ENCODE results near the gene HSPA14.
A peak's percentile ranks its signal among the peaks of the same experiment; 100 is the strongest.
"Not testable (repeated sequence)": the region's sequence is repeated elsewhere in the genome, so short reads cannot be mapped to it uniquely, and the experiment has no call there.

The HSPA14 gene

DNA sequence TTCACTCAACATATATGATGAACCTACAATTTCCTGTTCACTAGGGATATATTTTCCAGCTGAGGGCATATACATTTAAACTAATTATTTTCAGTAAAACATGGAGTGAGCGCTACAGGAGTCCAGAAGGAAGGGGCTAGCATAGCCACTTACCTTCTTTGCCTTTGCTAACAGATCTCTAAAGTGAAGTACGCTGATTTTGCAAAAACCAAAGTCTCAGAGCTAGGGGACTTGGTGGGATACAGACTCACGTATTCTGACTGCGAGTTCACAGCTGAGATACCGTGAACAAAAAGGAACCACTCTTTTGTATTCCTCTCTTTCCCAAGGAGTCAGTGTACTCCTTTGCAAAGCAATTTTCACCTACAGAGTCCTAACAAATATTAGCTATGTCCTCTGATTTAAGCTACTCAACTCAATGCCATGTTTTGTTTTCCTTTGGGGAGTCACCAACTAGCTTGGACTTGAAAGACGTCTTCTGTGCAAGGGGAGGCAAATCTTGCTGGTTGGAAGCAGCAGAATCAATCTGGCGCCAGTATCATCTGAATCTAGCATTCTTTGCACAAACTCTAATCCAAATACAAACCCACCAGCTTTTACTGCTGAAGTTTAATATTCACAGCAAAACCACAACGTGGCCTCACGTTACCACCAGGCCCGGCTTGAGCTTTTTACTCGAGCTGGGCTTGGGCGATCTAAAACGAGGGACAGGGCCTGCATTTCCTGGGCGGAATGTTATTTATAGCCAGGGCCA is 926 bp upstream of the HSPA14 start:
- DNase-seq (ENCODE audit: low read depth in 2 of 2) = no peak

DNA sequence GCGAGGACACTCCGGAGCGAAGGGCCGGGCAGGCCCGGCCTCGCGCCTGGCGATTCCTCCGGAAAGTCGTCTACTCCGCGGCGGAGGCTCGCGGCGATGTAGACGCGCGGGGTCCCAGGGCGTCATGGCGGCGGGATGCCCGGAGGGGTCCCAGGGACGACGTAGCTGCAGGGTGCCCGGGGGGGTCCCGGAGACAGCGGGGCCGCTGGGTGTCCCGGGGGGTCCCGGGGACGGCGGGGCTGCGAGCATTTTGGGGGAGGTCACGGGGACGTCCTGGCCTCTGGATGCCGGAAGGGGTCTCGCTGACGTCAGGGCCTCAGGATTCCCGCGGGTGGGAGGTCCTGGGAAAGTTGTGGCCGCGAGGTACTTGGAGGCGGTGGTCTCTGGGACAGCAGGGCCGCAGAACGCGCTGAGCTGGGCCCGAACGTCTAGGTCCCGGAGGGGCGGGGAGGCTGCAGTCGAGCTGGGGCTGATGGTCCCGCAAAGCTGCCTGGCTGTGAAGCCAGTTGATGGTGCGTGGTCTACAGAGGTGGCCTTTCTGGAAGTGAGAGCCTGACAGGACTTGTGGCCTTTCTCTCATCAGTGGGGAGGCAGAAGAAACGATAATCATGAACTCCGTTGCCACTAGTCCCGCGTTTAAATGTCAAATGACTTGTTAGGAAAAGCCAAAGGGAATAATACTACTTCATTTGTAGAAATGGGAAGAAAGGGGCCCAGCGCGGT is 637 bp downstream of the HSPA14 start:
- DNase-seq (ENCODE audit: low read depth in 2 of 2) = no peak

DNA sequence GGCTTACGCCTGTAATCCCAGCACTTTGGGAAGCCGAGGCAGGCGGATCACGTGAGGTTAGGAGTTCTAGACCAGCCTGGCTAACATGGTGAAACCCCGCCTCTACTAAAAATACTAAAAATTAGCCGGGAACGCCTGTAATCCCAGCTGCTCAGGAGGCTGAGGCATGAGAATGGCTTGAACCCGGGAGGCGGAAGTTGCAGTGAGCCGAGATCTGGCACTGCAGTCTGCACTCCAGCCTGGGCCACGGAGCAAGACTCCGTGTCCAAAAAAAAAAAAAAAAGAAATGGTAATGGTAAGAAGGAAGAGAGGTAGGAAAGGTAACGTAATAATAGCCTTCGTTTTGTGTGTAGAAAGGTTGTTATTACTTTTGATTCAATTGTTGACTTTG is 1.2 kb downstream of the HSPA14 start:
- no peak for DNase-seq (ENCODE audit: low read depth in 2 of 2)

DNA sequence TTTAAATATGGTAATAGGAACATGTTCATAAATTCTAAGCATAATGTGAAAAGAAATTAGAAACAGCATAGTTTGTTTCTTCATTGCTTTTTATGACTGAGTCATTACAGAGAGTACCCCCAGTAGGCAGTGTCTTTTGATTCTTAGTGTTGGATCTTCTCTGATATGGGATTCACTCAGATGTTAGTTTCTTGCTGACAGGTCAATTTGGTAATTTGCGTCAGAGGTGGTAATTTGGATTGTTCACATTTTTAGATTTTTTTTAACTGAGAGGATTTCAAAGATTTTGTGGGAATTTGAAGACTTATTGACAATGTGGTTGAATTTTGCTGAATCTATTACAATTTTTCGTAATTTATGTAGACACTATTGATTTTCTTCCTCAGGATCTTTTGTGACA is 2.1 kb downstream of the HSPA14 start:
- DNase-seq (ENCODE audit: low read depth in 2 of 2) = no peak

DNA sequence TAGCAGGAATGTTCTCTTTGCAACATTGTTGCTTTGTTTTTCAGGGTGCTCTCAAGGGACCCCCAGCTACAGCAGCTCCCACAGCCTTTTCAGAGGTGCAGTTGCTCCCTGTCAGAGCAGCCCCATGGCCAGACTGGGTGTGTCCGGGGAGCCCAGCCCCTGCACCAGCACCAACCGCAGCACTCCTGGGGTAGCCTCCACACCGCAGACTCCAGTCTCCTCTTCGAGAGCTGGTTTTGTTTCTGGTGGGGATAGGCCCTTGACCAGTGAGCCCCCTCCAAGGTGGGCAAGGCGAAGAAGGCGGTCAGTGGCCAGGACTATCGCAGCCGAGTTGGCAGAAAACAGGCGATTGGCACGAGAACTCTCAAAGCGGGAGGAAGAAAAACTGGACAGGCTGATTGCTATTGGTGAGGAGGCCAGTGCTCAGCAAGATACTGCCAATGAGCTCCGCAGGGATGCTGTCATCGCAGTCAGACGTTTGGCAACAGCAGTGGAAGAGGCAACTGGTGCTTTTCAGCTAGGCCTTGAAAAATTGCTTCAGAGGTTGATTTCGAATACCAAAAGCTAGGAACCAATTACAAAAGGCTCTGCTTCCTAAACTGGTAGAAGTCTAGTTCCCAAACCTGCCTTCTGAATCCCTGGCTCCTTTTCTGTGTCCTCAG is 5.4 kb downstream of the HSPA14 start:
- no peak for DNase-seq (ENCODE audit: low read depth in 2 of 2)

DNA sequence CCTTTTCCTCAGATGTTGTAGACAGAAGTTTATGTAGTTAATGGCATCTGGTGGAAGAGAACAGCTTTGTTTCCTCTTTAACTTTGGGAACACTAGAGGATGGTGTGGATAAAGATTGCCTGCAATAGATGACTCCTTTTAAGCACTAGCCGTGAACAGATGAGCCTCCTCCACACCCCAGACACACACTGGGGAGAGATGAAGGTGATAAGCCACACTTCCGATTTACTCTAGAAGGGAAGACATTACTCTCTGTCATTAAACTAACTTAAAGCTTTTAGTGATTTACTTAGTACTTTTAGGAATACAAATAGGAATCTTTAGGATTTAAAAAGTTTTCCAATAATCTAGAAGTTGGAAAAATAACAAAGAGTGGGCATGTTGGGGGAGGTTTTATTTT is 6.8 kb downstream of the HSPA14 start:
- no peak for DNase-seq (ENCODE audit: low read depth in 2 of 2)

DNA sequence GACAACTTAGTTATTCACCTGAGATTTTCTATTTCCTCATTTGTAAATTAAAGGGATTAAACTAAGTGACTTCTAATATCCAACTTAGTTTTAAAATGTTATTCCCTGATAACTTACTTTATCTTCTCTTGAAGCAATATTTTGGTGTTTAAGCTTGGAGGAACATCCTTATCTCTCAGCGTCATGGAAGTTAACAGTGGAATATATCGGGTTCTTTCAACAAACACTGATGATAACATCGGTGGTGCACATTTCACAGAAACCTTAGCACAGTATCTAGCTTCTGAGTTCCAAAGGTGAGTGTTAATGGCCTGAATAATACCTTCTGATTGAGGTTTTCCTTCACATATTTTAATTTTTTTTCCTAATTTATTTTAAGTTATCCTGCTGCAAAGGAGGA is 14.1 kb downstream of the HSPA14 start:
- no peak for DNase-seq (ENCODE audit: low read depth in 2 of 2)

DNA sequence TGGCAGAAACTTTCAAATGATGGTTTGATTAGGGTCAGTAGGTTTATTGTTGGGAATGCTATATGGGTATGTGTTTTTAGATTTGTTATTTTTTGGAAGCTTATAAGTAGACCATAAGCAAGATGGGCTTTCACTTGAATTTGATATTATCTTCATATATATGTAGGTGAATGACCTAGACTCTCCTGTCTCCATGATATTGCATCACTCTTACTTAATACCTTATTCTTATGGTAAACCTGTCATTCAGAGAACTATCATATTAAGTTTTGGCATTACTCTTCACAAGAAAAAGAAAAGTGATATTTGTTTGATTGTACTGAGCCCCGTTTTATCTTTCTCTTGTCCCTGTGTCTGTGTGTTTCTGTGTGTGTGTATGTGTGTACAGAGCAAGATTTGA is 17.3 kb downstream of the HSPA14 start:
- no peak for DNase-seq (ENCODE audit: low read depth in 2 of 2)

DNA sequence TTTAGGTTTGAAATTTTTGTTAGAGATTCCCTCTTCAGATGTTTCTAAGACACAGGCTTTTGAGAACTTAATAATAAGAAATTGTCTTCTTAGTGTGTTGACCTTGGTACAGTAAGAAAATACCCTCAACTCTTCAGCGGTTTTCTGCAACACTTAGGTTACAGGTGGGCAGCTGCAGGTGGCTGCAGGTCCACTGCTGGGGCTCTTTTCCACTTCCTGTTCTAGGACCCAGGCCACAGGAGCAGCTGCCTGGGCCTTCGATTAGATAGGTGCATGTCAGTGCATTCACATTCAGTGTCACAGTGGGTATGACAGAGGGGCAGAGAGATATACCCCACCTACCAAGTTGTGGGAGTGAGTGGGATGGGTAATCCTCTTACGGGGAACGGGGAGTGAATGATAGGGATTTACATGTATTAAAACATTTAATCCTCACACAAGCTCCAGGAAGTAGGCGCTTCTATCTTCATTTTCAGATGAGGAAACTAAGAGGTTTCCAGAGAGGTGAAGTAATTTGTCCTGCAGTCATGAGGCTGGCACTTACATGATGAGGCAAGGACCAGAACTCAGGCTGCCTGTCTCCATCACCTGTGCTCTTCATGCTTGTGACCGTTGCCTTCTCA is 20.3 kb downstream of the HSPA14 start:
- no peak for DNase-seq (ENCODE audit: low read depth in 2 of 2)

DNA sequence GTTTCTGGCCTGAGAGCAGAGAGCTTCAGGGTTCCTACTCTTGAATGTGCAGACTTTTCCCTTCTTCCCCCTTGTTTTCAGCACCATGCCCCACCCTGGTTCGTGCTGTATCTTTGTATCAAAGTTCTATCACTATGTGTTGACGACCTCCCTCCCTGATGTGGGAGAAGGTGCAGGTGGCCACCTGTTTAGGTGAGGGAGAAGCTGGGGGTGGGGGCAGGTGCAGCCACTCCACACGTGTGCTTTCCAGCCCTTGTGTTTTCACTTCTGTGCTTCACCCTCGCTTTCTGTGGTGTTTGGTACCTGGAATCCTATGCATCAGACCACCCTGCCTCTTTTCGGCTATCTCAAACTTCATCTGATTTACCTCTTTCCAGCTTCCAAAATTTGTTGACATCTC is 20.9 kb downstream of the HSPA14 start:
- DNase-seq (ENCODE audit: low read depth in 2 of 2) = no peak

DNA sequence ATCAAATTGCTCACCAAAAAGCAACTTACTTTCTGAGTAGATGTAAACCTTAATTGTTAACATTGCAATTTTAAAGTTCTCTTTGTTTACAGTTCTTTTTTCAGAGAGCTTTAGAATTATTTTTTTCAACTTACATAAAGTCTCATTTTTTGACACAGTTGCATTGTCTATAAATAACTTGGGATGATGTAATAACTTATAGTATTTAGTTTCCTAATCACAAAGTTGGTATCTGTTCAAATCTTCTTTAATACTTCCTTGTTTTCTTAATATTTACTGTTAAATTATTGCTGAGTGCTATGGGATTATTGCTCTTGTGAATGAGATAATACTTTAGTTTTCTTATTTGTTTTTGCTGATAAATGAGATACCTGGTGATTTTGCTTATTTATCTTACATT is 21.7 kb downstream of the HSPA14 start:
- DNase-seq (ENCODE audit: low read depth in 2 of 2) = no peak

DNA sequence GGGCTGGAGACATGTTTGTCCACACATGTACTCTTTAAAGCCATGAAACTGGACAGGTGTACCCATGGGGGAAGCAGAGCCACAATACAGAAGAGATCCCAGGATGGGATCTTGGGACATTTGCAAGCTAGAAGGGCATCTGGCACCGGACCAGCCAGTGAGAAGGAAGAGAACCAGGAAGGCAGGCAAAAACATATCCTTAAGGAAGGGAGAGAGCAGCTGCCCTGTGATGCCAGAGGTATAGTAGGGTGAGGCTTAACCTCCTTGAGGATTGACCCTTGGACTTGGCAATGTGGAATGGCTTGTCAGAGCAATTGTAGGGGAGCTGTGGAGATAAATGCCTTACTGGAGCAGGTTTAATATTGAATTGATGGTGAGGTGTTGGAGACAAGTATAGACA is 22.7 kb downstream of the HSPA14 start:
- DNase-seq (ENCODE audit: low read depth in 2 of 2) = no peak

DNA sequence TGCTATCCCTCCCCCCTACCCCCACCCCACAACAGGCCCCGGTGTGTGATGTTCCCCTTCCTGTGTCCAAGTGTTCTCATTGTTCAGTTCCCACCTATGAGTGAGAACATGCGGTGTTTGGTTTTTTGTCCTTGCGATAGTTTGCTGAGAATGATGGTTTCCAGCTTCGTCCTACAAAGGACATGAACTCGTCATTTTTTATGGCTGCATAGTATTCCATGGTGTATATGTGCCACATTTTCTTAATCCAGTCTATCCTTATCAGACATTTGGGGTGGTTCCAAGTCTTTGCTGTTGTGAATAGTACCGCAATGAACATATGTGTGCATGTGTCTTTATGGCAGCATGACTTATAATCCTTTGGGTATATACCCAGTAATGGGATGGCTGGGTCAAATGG is 26.4 kb downstream of the HSPA14 start:
- DNase-seq (ENCODE audit: low read depth in 2 of 2) = not testable (repeated sequence)

DNA sequence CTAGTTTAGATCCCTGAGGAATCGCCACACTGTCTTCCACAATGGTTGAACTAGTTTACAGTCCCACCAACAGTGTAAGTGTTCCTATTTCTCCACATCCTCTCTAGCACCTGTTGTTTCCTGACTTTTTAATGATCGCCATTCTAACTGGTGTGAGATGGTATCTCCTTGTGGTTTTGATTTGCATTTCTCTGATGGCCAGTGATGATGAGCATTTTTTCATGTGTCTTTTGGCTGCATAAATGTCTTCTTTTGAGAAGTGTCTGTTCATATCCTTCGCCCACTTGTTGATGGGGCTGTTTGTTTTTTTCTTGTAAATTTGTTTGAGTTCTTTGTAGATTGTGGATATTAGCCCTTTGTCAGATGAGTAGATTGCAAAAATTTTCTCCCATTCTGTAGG is 26.8 kb downstream of the HSPA14 start:
- not testable (repeated sequence) for DNase-seq (ENCODE audit: low read depth in 2 of 2)

DNA sequence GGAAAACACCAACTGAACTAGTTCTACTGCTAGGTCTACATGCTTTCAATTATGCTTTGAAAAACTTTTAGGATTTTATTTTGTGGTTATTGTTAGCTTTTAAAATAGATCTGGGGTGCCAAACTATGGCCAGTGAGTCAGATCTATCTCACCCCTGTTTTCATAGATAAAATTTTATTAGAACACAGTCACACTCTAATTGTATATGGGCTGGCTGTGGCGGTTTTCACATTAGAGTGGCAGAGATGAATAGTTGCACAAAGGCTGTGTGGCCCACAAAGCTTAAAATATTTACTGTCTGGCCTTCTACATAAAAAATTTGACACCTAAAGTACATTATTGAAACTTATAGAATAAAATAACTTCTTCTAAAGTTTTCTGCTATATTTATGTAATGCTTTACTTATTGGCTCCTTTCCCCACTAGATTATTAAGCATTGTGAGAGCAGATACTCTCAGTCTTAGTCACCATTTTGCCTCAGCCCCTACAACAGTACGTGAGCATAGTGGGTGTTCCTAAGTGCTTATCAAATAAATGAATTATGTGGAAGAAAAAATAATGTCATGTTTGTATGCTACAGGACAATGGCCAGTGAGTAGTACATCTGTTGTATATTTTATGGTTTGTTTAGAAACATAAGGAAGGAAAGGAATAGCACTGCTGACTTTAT is 35.1 kb downstream of the HSPA14 start:
- DNase-seq (ENCODE audit: low read depth in 2 of 2) = no peak

DNA sequence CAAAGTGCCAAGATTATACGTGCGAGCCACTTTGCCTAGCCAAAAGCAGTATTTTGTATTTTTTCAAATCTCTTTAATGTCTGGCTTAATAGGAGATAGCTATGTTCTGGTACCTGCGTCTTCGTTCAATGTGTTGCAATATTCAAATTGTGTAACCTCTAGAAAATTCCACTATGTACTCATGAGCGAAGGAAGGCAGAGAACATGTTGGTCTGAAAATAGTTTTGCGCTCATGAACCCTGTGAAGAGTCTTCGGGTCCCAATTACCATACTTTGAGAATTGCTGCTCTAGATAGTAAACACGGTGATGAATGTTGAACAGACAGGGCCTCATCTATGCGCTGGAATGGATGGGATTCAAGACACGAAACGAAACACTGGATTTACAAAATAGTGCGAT is 37.8 kb downstream of the HSPA14 start:
- DNase-seq (ENCODE audit: low read depth in 2 of 2) = no peak

DNA sequence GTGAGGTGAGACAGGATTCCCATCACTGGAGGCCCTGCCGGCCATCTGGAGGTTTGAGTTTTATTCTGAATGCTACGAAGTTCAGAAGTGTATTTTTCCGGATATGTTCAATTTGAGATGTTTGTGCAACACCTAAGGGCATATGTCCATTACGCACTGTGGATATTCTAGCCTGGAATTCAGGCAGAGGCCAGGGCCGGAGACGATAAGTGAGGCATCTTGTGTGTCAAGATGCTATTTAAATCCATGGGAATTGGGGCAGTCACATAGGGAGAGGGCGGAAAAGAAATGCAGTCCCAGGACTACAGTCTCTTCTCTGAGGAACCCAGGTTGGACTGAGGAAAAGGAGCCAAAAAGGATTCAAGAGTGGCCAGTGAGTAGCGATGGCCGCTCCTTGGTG is 38.7 kb downstream of the HSPA14 start:
- DNase-seq (ENCODE audit: low read depth in 2 of 2) = no peak

DNA sequence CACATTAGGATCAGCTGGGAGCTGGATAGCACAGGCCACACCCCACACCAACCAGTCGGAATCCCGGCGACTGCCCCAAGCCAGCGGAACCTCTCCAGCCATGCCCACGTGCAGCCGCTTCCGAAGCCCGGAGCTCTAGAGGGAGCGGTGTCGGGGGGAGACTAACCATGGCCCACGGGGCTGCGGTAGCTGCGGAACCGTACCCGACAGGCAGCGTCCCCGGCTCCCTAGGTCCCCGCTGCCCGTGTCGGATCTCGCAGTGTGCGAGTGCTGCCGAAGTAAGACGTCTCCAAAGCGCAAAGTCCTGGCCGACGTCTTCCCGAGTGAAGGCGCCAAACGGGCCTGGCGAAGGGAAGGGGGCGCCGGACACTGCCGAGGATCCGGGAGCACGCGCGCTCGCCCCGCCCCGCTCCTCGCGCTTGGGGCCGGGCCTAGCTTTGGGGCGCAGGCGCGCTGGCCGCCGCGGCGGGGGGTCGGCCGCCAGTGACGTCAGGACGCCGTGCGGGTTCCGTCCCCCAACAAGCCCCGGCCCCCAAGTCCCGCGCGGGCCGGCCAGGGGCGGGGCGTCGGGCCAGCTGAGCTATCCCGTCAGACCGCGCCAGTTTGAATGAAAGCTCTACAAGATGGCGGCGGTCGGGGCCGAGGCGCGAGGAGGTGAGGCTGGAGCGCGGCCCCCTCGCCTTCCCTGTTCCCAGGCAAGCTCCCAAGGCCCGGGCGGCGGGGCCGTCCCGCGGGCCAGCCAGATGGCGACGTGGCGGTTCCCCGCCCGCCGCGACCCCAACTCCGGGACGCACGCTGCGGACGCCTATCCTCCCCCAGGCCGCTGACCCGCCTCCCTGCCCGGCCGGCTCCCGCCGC is 40.4 kb downstream of the HSPA14 start, which contains the start of gene SUV39H2:
Gene SUV39H2 (plus strand): TSS at position 601 of the 858 bp plus-strand sequence. CDS start 23 bp downstream, at position 624.
- DNase-seq (ENCODE audit: low read depth in 2 of 2) = peak; percentile 85 to 87

DNA sequence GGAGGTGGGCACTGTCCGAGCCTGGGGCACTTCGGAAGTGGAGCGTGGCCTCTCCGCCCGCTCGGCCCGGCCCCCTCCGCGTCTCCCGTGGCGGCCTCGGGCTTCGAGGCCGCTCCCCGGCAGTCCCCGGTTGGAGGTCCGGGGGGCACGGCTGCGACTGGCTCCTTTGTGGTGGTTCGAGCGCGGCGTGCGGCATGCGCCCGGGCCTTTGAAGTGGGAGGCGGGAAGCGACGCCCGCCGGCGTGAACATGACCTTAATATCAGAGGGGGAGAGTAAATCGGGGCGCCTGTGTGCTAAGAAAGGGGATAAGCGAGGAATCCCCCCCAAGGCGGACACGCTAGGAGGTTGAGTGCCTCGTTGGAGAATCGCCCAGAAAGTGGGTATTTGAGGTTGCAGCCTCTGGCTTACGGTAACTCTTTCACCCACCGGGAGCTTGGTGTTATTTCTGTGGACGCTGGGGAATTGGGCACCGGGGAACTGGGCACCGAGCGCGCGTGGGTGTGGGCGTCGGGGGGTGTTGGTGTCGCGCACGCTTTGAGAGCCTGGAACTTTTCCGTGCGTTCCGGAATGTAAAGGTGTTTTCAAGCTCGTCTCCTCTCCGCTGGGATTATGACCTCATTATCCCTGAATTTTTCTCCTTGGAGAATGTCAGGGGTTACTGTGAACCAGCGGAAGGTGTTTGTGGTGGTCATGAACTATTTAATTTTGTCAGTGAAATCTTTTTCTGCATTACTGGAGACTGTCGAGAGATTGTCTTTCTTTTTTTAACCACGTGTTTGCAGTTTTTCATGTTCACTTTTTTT is 41.2 kb downstream of the HSPA14 start:
- peak; percentile 5 to 19 for DNase-seq (ENCODE audit: low read depth in 2 of 2)

DNA sequence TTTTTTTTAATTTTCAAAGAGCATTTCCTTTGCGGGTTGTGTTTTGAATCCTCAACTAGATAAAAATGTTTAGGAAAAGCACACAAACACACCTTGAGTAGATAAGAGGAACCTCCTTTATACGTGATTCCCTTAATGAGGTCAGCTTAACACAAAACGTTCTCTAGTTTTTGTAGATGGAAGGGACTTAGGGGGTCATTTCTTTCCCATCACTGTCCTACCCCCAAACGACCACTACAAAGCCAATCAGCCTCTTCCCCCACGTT is 41.8 kb downstream of the HSPA14 start:
- DNase-seq (ENCODE audit: low read depth in 2 of 2) = no peak
